Thoracic aorta (tissue), 2 donors: Measurements from ENCODE around the gene JUN. TPM values are rescaled to one million over a fixed set of nuclear protein-coding genes. Genes with fewer than 3 reads are reported as not detected.

Experiments used
- ATAC-seq: fragments of 150-250 bp; one replicate; pipeline ENCODE4 v1.8.0; 2017; ENCODE audit warnings: low read depth; ENCODE audit not compliant: insufficient number of reproducible peaks, low FRiP score
- DNase-seq: peaks from one replicate; pipeline ENCODE4 v3.0.0-alpha.2; 2020; ENCODE audit warnings: low spot score
- H3K27ac ChIP-seq, 2 donors: fragments of 200-600 bp; sonication (generic); 1 replicate in 1 of 2; 2 replicates in 1 of 2; pipeline ENCODE4 v1.5.1; 2016; ENCODE audit warnings: mild to moderate bottlenecking in 2 of 2, moderate library complexity in 2 of 2
- H3K27me3 ChIP-seq: fragments of 200-600 bp; sonication (generic); replicated peaks from 2 replicates; pipeline ENCODE4 v1.6.0; 2016; ENCODE audit warnings: mild to moderate bottlenecking; ENCODE audit not compliant: insufficient read depth
- H3K36me3 ChIP-seq: fragments of 200-600 bp; sonication (generic); one replicate; pipeline ENCODE4 v1.5.1; 2016
- H3K4me1 ChIP-seq, 2 donors: fragments of 200-600 bp; sonication (generic); 1 replicate in 1 of 2; 2 replicates in 1 of 2; pipeline versions ENCODE4 v1.5.1 to v1.6.0; 2016; ENCODE audit warnings: low read depth in 2 of 2, mild to moderate bottlenecking in 1 of 2; ENCODE audit not compliant: control insufficient read depth in 1 of 2
- H3K4me3 ChIP-seq: fragments of 200-600 bp; sonication (generic); 2 replicates; pipeline ENCODE4 v1.5.1; 2016; ENCODE audit warnings: mild to moderate bottlenecking
- H3K9me3 ChIP-seq: fragments of 200-600 bp; sonication (generic); 2 replicates; pipeline ENCODE4 v1.5.1; 2016
- CTCF ChIP-seq: fragments of 200-600 bp; sonication (generic); IDR thresholded peaks from one replicate; pipeline ENCODE4 v1.5.1; 2019; ENCODE audit warnings: antibody characterized with exemption
- total RNA-seq, 2 donors: library from RNA; depleted of rRNA; stranded (reverse); fragments of >200 nt; gene quantifications; one replicate each; pipeline versions ENCODE4 v1.1.0 to v1.2.3, GENCODE V29; 2016

JUN gene
- total RNA-seq, 2 donors from 2014 or later: 132 to 396 TPM

DNA sequence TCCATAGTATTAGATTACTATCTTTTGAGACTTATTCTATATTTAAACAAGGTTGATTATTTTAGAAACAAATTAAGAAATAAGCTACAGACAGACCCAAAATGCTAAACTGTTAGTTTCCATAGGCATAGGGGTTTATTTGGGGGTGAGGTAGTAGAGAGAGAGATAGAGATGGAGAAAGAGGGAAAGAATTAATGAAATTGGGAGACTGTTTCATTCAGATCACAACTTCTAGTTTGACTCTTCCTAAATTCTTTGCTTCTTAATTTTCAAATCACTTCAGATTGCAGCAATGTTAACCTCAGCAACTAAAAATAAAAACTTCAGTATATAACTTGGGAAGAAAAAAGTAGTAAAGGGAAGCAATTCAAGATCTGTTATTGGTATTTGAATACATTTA, 3.4 kb downstream of the JUN start:
- no peaks in the 10 kb centered on the region for H3K9me3 ChIP-seq
- no peak for TF ChIP-seq CTCF
- peaks cover 4% of the 10 kb centered on the region for H3K36me3 ChIP-seq
- DNase-seq (no peak), ATAC-seq (no peak)
- peak overlapping the region; percentile 83 for H3K4me3 ChIP-seq
- H3K4me1 ChIP-seq: peaks cover under 1 to 5% of the 10 kb centered on the region in 2 donors
- no peaks in the 10 kb centered on the region for H3K27me3 ChIP-seq
- H3K27ac ChIP-seq: peak overlapping the region; percentile 9 to 97

GRCh38 chr1:58779801-58780382, 4.0 kb downstream of the JUN start:
- DNase-seq (no peak), ATAC-seq (no peak)
- peaks cover 0 to 5% of the 10 kb centered on the region in 2 donors for H3K4me1 ChIP-seq
- no peaks in the 10 kb centered on the region for H3K27me3 ChIP-seq
- peak overlapping the region; percentile 83 for H3K4me3 ChIP-seq
- TF ChIP-seq CTCF: no peak
- H3K27ac ChIP-seq: peak overlapping the region; percentile 9 to 97
- H3K36me3 ChIP-seq: peaks cover 4% of the 10 kb centered on the region
- H3K9me3 ChIP-seq: no peaks in the 10 kb centered on the region

- Histone ChIP-seq H3K27me3 (no peaks in the 10 kb centered on the region), H3K9me3 (no peaks in the 10 kb centered on the region), H3K4me3 (no peak overlapping the region), H3K27ac (peak overlapping the region in 1 of 2 donors; percentile 97), H3K4me1 (peaks cover 3 to 9% of the 10 kb centered on the region in 2 donors), H3K36me3 (peaks cover 4% of the 10 kb centered on the region)
- no peak for ATAC-seq
- DNase-seq: no peak
- TF ChIP-seq CTCF: no peak
Measured at GRCh38 chr1:58779059-58779754, 4.6 kb downstream of the JUN start.

- TF ChIP-seq CTCF: no peak
- H3K4me3 ChIP-seq: no peak overlapping the region
- peaks cover 10 to 16% of the 10 kb centered on the region in 2 donors for H3K4me1 ChIP-seq
- no peaks in the 10 kb centered on the region for H3K9me3 ChIP-seq
- no peak overlapping the region for H3K27ac ChIP-seq
- H3K36me3 ChIP-seq: peaks cover 4% of the 10 kb centered on the region
- DNase-seq: no peak
- ATAC-seq: no peak
- H3K27me3 ChIP-seq: no peaks in the 10 kb centered on the region
Measured at GRCh38 chr1:58778385-58779000, 5.4 kb downstream of the JUN start.

GRCh38 chr1:58774027-58774426, 9.8 kb downstream of the JUN start:
- no peaks in the 10 kb centered on the region for H3K9me3 ChIP-seq
- H3K4me1 ChIP-seq: peaks cover 15 to 29% of the 10 kb centered on the region in 2 donors
- no peaks in the 10 kb centered on the region for H3K27me3 ChIP-seq
- no peak overlapping the region for H3K4me3 ChIP-seq
- TF ChIP-seq CTCF: no peak
- H3K27ac ChIP-seq: peak overlapping the region; percentile 59 to 88
- no peaks in the 10 kb centered on the region for H3K36me3 ChIP-seq
- ATAC-seq (no peak), DNase-seq (no peak)
